K562 (cell line): ENCODE results near the gene ENOX2. TPM values are rescaled to one million over a fixed set of nuclear protein-coding genes. Genes with fewer than 3 reads are reported as not detected.

Experiments used
- ATAC-seq: fragments of 200-7000 bp; cut with Tn5 transposase; 3 replicates; pipeline ENCODE4 v1.9.1; 2020; ENCODE audit warnings: moderate library complexity
- BruUV-seq: library from RNA; stranded (reverse); fragments of 400-500 nt; replicated peaks from 2 replicates; lab custom pipeline; 2021; lab: Mats Ljungman, UMichigan
- CTCF ChIA-PET: fragments of 300-600 bp; formaldehyde crosslinking; extraction: SDS; loops from one replicate; lab custom pipeline; 2021; ENCODE audit warnings: low intra/inter-chr PET ratio; lab: Yijun Ruan, JAX
- POLR2A ChIA-PET: fragments of 300-600, 350-650 bp; sonication (Branson Sonifier 250); formaldehyde crosslinking; extraction: SDS; loops from one replicate; lab custom pipeline; 2021; ENCODE audit warnings: antibody characterized with exemption, inconsistent platforms; lab: Yijun Ruan, JAX
- DNase-seq, 4 experiments: peaks; one replicate each; pipeline versions ENCODE4 v3.0.0 to v3.0.0-alpha.2; 2011 to 2018; ENCODE audit warnings: low spot score in 3 of 4, mixed read lengths in 3 of 4; ENCODE audit errors: extremely low read depth in 1 of 4
- FAIRE-seq: peaks from 2 replicates; lab custom pipeline; 2011; peaks lifted over from hg19 to GRCh38; lab: Jason Lieb, UNC
- H2AFZ ChIP-seq: 2 replicates; pipeline ENCODE4 v1.6.0; 2011; ENCODE audit warnings: low read depth, low read length, control low read depth, inconsistent platforms
- H3K27ac ChIP-seq: fragments of 200-600 bp; 3 replicates; pipeline ENCODE4 v1.8.0; 2011; ENCODE audit warnings: low read depth, mild to moderate bottlenecking, control low read depth, inconsistent platforms, low read length, moderate library complexity, mixed read lengths; ENCODE audit errors: extremely low read depth
- H3K27me3 ChIP-seq, 2 experiments: fragments of 300-600 bp in 1 of 2; 2 replicates in 1 of 2; 3 replicates in 1 of 2; pipeline versions ENCODE4 v1.6.0 to v1.8.0; 2011; ENCODE audit warnings: inconsistent platforms in 2 of 2, low read length in 2 of 2, mild to moderate bottlenecking in 1 of 2, mixed read lengths in 1 of 2, moderate library complexity in 1 of 2; ENCODE audit not compliant: control insufficient read depth in 2 of 2, insufficient read depth in 2 of 2
- H3K36me3 ChIP-seq: fragments of 300-600 bp; 3 replicates; pipeline ENCODE4 v1.8.0; 2011; ENCODE audit warnings: mild to moderate bottlenecking, low read length, inconsistent platforms; ENCODE audit not compliant: control insufficient read depth, insufficient read depth
- H3K4me1 ChIP-seq, 2 experiments: fragments of 200-600 bp in 1 of 2; replicated peaks in 1 of 2; 2 replicates in 1 of 2; 3 replicates in 1 of 2; pipeline versions ENCODE4 v1.5.1 to v1.8.0; 2011; ENCODE audit warnings: inconsistent platforms in 2 of 2, low read length in 2 of 2, mild to moderate bottlenecking in 1 of 2, mixed read lengths in 1 of 2, moderate library complexity in 1 of 2; ENCODE audit not compliant: control insufficient read depth in 2 of 2, insufficient read depth in 2 of 2
- H3K4me2 ChIP-seq: 2 replicates; pipeline ENCODE4 v1.6.1; 2011; ENCODE audit warnings: low read length, control low read depth, inconsistent platforms, mixed read lengths; ENCODE audit not compliant: insufficient read depth
- H3K4me3 ChIP-seq: fragments of 200-600 bp; sonication (generic), shearing (Covaris generic); 2 replicates; pipeline ENCODE4 v1.5.1; 2016; ENCODE audit warnings: control low read depth, inconsistent platforms
- H3K79me2 ChIP-seq: fragments of 200-600 bp; 3 replicates; pipeline ENCODE4 v1.8.0; 2011; ENCODE audit warnings: low read length, inconsistent platforms; ENCODE audit not compliant: control insufficient read depth, insufficient read depth
- H3K9ac ChIP-seq, 2 experiments: 2 replicates each; pipeline versions ENCODE4 v1.6.0 to v1.6.1; 2011; ENCODE audit warnings: low read depth in 2 of 2, low read length in 2 of 2, control low read depth in 1 of 2, inconsistent platforms in 1 of 2, mild to moderate bottlenecking in 1 of 2, mixed read lengths in 1 of 2; ENCODE audit not compliant: insufficient read depth in 1 of 2
- H3K9me1 ChIP-seq: one replicate; pipeline ENCODE4 v1.6.0; 2011; ENCODE audit warnings: inconsistent platforms, mild to moderate bottlenecking, low read length, moderate library complexity; ENCODE audit not compliant: control insufficient read depth, insufficient read depth
- H3K9me3 ChIP-seq: replicated peaks from 2 replicates; pipeline ENCODE4 v1.5.1; 2011; ENCODE audit warnings: low read depth, low read length, inconsistent platforms; ENCODE audit not compliant: control insufficient read depth, insufficient read depth
- H4K20me1 ChIP-seq: replicated peaks from 2 replicates; pipeline ENCODE4 v1.6.1; 2011; ENCODE audit warnings: low read length, inconsistent platforms, mixed read lengths; ENCODE audit not compliant: control insufficient read depth, insufficient read depth
- ARHGAP35 ChIP-seq: fragments of 450-650 bp; IDR thresholded peaks from 2 replicates; pipeline ENCODE4 v1.6.1; 2018; ENCODE audit not compliant: partially characterized antibody
- ATF3 ChIP-seq, 2 experiments: fragments of 450-650 bp in 1 of 2; sonication (generic) in 1 of 2; formaldehyde crosslinking in 1 of 2; IDR thresholded peaks in 1 of 2; conservative IDR thresholded peaks in 1 of 2; 2 replicates each; pipeline versions ENCODE4 v1.6.1 to v1.8.1; 2016 to 2023; ENCODE audit warnings: mild to moderate bottlenecking in 2 of 2, moderate library complexity in 2 of 2, inconsistent platforms in 1 of 2, missing genetic modification reagents in 1 of 2
- ATF4 ChIP-seq: fragments of 450-650 bp; formaldehyde crosslinking; IDR thresholded peaks from 2 replicates; pipeline ENCODE4 v1.4.0; 2022; ENCODE audit warnings: mild to moderate bottlenecking, moderate library complexity
- BRD9 ChIP-seq: fragments of 450-650 bp; IDR thresholded peaks from 2 replicates; pipeline ENCODE4 v1.6.1; 2018; ENCODE audit warnings: low read depth; ENCODE audit not compliant: partially characterized antibody
- CEBPB ChIP-seq: fragments of 450-650 bp; IDR thresholded peaks from 2 replicates; pipeline ENCODE4 v1.6.1; 2016; ENCODE audit warnings: missing genetic modification characterization, missing compliant biosample characterization
- CEBPG ChIP-seq, 3 experiments: fragments of 200-800 bp in 1 of 3; sonication (Bioruptor generic) in 1 of 3; sonication (generic) in 1 of 3; formaldehyde crosslinking in 1 of 3; IDR thresholded peaks in 2 of 3; conservative IDR thresholded peaks in 1 of 3; 2 replicates each; pipeline versions ENCODE4 v1.6.1 to v1.8.0; 2016 to 2022; ENCODE audit warnings: missing compliant biosample characterization in 2 of 3, missing genetic modification characterization in 2 of 3, mild to moderate bottlenecking in 1 of 3, missing genetic modification reagents in 1 of 3
- ELK1 ChIP-seq: sonication (generic); formaldehyde crosslinking; IDR thresholded peaks from 2 replicates; pipeline ENCODE4 v1.8.1; 2022; ENCODE audit warnings: missing genetic modification reagents
- ETS1 ChIP-seq: conservative IDR thresholded peaks from 2 replicates; pipeline ENCODE4 v1.6.1; 2011; ENCODE audit warnings: low read depth, mild to moderate bottlenecking, low read length; ENCODE audit not compliant: control insufficient read depth
- ILF3 ChIP-seq: fragments of 450-650 bp; IDR thresholded peaks from 2 replicates; pipeline ENCODE4 v1.6.1; 2018; ENCODE audit warnings: antibody characterized with exemption, mild to moderate bottlenecking, moderate library complexity, borderline replicate concordance
- JUND ChIP-seq, 2 experiments: IDR thresholded peaks; 2 replicates in 1 of 2; 3 replicates in 1 of 2; pipeline ENCODE4 v1.6.1; 2011; ENCODE audit warnings: borderline replicate concordance in 2 of 2, low read depth in 2 of 2, low read length in 2 of 2, improper control_type of control experiment in 1 of 2, missing biosample characterization in 1 of 2, missing genetic modification characterization in 1 of 2, missing genetic modification reagents in 1 of 2
- NCOA2 ChIP-seq, 2 experiments: fragments of 450-650 bp; IDR thresholded peaks; 2 replicates each; pipeline ENCODE4 v1.6.1; 2018; ENCODE audit warnings: mild to moderate bottlenecking in 2 of 2, moderate library complexity in 1 of 2; ENCODE audit not compliant: partially characterized antibody in 2 of 2
- PKNOX1 ChIP-seq: fragments of 450-650 bp; IDR thresholded peaks from 2 replicates; pipeline ENCODE4 v1.6.1; 2016
- SPI1 ChIP-seq: IDR thresholded peaks from 2 replicates; pipeline ENCODE4 v1.6.1; 2011; ENCODE audit warnings: low read depth, low read length, control low read depth, borderline replicate concordance
- ZNF347 ChIP-seq: fragments of 450-650 bp; formaldehyde crosslinking; IDR thresholded peaks from 2 replicates; pipeline ENCODE4 v1.4.0; 2020; ENCODE audit warnings: low read depth, mild to moderate bottlenecking, moderate library complexity
- ZNF77 ChIP-seq: fragments of 250-450 bp; sonication (Bioruptor Pico); IDR thresholded peaks from 2 replicates; pipeline ENCODE4 v1.5.0; 2020
- in situ Hi-C: fragments of 300-500 bp; cut with MboI; formaldehyde crosslinking; loops from 4 replicates; pipeline ENCODE4 v1.15.0; 2018; ENCODE audit warnings: inconsistent platforms, mixed read lengths
- intact Hi-C: fragments of 100-400 bp; cut with micrococcal nuclease; formaldehyde crosslinking; loops from 2 replicates; pipeline ENCODE4 v1.14.2; 2022
- polyA plus RNA-seq, 8 experiments: library from polyadenylated mRNA; depleted of rRNA in 4 of 8; stranded (reverse) in 5 of 8; unstranded in 3 of 8; fragments of >200 nt; fragmentation: Nextera tagmentation in 2 of 8; fragmentation: Illumina TruSeq in 1 of 8; extraction: Ambion mirVana in 2 of 8; extraction: Trizol in 1 of 8; gene quantifications; 2 replicates each; pipeline versions ENCODE4 v1.2.1 to v1.2.3, GENCODE V29; 2011 to 2014; ENCODE audit warnings: inconsistent platforms in 1 of 8, missing spikeins in 1 of 8
- total RNA-seq, 7 experiments: library from RNA; depleted of rRNA in 6 of 7; stranded (reverse); fragments of >200 nt in 6 of 7; fragmentation: Illumina TruSeq in 2 of 7; extraction: Trizol in 2 of 7; gene quantifications; 2 replicates each; pipeline versions ENCODE4 v1.2.1 to v1.2.3, GENCODE V29; 2011 to 2021; ENCODE audit warnings: low replicate concordance in 1 of 7

The ENOX2 gene
- total and polyA plus RNA-seq, 9 of the 15 experiments (the other 6 are each of a cell fraction or from before 2014, with no cell fraction given): 6.1 to 24.0 (median 13.8) TPM

- Histone ChIP-seq H3K79me2 (no peaks in the 10 kb centered on the region), H3K27me3 (no peaks in the 10 kb centered on the region), H3K36me3 (no peaks in the 10 kb centered on the region), H3K4me1 (no peaks in the 10 kb centered on the region), H3K4me2 (no peak overlapping the region), H2AFZ (no peak overlapping the region), H3K27ac (no peak overlapping the region), H3K9me3 (no peaks in the 10 kb centered on the region), H3K9ac (no peak overlapping the region), H4K20me1 (no peaks in the 10 kb centered on the region), H3K4me3 (no peak overlapping the region), H3K9me1 (no peaks in the 10 kb centered on the region)
- CTCF ChIA-PET: interaction anchor here (0.6 to 2.3 kb wide), 2 partner anchors 522 to 963 kb away, joined by 5 to 8 read pairs; no protein-coding TSS in a partner anchor
- in situ Hi-C loops (loop anchor here (5.0 to 10.0 kb wide), 2 partner anchors 371 to 523 kb away; no protein-coding TSS in a partner anchor), intact Hi-C loops (no loop called here)
- ATAC-seq (peak; percentile 64), DNase-seq (no peak), FAIRE-seq (no peak)
- POLR2A ChIA-PET: interaction anchor here (1.4 kb wide), 1 partner anchor 11 kb away, joined by 5 read pairs; no protein-coding TSS in a partner anchor
- BruUV-seq: no TSS peak
- TF ChIP-seq BRD9: no peak
- TF ChIP-seq ZNF77 (CRISPR knock-in tag): no peak
- TF ChIP-seq ARHGAP35: no peak
- TF ChIP-seq ATF3 (IDR thresholded peaks at IDR 0.05): peak; percentile 66
- no peak for TF ChIP-seq ATF3 (CRISPR knock-in tag; conservative IDR thresholded peaks at IDR 0.05)
- TF ChIP-seq CEBPB: peak; percentile 76
- TF ChIP-seq NCOA2 (IDR thresholded peaks at IDR 0.05; ENCODE audit: partially characterized antibody in 2 of 2): no peak
- TF ChIP-seq JUND (IDR thresholded peaks at IDR 0.05; ENCODE audit: borderline replicate concordance, low read depth, low read length): 0 out of 2 replicates have a peak, but pooled peaks have one; percentile 13
- no peak for TF ChIP-seq JUND (tag; IDR thresholded peaks at IDR 0.05; ENCODE audit: borderline replicate concordance, low read depth, low read length)
- TF ChIP-seq ILF3: no peak
- no peak for TF ChIP-seq SPI1
- TF ChIP-seq ZNF347: no peak
- TF ChIP-seq ATF4 (CRISPR knock-in tag): no peak
- no peak for TF ChIP-seq PKNOX1
- no peak for TF ChIP-seq ETS1
- peak; percentile 87 for TF ChIP-seq CEBPG (CRISPR knock-in tag; IDR thresholded peaks at IDR 0.05)
- peak; percentile 85 to 90 for TF ChIP-seq CEBPG (tag; conservative IDR thresholded peaks at IDR 0.05 in 1 of 2, IDR thresholded peaks at IDR 0.05 in 1 of 2)
- TF ChIP-seq ELK1 (CRISPR knock-in tag): no peak
These were observed 12.3 kb upstream of the ENOX2 start for GRCh38 chrX:130915302-130915701.
